Measurements from ENCODE around the gene BCL11B.

BCL11B gene

DNA sequence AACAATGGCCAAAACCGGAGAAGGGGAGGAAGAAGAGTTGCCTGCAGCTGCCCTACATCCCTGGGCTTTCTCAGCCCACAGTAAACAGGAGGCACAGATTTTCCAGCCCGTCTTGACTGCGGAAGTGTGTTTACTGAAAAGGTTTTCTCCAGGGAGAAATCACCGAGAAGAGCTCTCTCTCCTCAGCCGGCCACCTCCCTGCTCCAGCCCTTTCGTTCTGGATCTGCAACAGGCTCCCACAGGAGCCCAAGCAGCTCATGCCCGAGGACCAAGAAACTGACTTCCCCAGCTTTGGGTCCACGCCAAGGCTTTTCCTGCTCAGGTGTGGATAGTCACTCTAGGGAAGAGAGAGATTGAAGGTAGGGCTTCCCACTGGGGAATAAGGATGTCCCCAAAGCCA, 61.7 kb downstream of the BCL11B start:
- in situ Hi-C loops (cut with HindIII; ENCODE audit: low sequenced_read_pairs), result no loop called here
- TF ChIP-seq, protein P1, sequence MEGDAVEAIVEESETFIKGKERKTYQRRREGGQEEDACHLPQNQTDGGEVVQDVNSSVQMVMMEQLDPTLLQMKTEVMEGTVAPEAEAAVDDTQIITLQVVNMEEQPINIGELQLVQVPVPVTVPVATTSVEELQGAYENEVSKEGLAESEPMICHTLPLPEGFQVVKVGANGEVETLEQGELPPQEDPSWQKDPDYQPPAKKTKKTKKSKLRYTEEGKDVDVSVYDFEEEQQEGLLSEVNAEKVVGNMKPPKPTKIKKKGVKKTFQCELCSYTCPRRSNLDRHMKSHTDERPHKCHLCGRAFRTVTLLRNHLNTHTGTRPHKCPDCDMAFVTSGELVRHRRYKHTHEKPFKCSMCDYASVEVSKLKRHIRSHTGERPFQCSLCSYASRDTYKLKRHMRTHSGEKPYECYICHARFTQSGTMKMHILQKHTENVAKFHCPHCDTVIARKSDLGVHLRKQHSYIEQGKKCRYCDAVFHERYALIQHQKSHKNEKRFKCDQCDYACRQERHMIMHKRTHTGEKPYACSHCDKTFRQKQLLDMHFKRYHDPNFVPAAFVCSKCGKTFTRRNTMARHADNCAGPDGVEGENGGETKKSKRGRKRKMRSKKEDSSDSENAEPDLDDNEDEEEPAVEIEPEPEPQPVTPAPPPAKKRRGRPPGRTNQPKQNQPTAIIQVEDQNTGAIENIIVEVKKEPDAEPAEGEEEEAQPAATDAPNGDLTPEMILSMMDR (IDR thresholded peaks at IDR 0.05; ENCODE audit: low read depth, low read length), result no peak
- H3K4me3 ChIP-seq (ENCODE audit: low read depth, low read length), result no peak overlapping the region
- no peak for DNase-seq (ENCODE audit: low read depth, low spot score)

DNA sequence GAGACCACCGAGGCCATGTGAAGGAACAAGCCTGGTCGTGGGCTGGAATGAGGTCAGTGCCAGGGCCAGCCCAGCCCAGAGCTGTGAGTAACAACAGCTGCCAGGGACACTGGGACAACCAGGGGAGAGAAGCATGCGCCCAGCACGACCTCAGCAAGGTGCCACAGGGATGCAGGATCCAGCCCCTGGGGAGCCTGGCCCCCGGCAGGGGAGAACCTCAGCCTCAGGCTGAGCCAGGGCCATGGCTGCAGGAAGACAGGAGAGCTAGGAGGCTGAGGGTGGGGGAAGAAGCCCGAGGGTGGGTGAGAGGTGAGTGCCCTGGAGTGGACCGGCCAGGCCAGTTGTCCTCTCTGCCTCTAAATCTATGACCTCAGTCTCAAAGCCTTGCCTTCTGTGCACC, 62.6 kb downstream of the BCL11B start:
- in situ Hi-C loops (cut with HindIII; ENCODE audit: low sequenced_read_pairs), result no loop called here
- no peak overlapping the region for H3K4me3 ChIP-seq (ENCODE audit: low read depth, low read length)

DNA sequence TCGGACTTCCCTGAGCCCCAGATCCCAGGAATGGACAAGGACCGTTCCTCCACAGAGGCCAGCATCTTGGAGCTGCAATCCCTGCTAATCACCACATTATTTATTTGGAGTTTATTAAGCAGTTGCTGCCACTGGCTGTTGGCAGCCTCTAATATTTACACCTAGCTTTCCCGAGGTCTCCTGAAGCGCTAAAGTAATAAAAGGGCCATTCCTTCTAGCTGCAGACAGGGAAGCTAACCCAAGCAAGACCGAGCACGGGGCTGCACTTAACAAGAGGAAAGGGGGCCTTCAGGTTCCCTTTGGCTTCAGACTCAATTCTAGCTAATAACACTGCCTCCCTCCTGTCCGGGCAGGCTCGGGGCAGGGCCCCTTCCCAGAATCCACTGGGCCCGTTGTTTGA, 63.7 kb downstream of the BCL11B start:
- in situ Hi-C loops (cut with HindIII; ENCODE audit: low sequenced_read_pairs), result no loop called here
- H3K4me3 ChIP-seq (ENCODE audit: low read depth, low read length), result no peak overlapping the region
- DNase-seq (ENCODE audit: low read depth, low spot score), result no peak
- TF ChIP-seq, protein P1 (IDR thresholded peaks at IDR 0.05; ENCODE audit: low read depth, low read length), result no peak

More for the DNA sequence above, 62.6 kb downstream of the BCL11B start:
- DNase-seq (ENCODE audit: low read depth, low spot score), result no peak
- TF ChIP-seq, protein P1 (IDR thresholded peaks at IDR 0.05; ENCODE audit: low read depth, low read length), result no peak

DNA sequence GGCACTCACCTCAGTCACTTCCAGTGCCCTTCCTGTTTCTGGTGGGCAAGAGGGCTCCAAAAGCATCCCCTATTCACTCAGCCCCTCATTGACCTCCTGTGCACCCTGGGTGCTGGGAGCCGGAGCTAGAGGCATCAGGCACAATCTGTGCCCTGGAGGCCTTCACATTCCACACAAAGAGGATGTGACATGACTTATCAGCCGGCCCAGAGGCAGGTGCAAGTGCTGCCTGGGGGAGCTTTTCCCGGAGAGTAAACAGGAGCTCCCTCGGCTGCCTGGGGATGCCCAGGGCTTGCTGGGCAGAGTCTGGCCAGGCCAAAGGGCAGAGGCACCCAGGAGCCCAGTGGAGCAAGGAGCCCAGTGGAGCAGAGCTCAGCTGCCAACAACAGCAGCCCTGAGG, 64.5 kb downstream of the BCL11B start:
- TF ChIP-seq, protein P1 (IDR thresholded peaks at IDR 0.05; ENCODE audit: low read depth, low read length), result no peak
- no peak overlapping the region for H3K4me3 ChIP-seq (ENCODE audit: low read depth, low read length)

DNA sequence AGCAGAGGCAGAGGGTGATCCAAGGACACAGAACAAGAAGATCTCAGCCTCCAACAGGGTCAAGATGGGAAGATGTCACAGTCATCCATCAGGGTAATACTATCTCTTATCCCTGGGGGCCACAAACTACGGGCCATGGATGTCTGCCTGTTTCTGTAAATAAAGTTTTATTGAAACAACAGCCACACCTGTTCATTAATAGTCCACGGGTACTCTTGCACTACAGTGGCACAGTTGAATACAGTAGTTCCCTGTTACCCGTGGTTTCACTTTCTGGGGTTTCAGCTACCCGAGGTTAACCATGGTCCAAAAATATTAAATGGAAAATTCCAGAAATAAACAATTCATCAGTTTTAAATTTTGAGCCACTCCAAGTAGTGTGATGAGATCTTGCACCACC, 65.9 kb downstream of the BCL11B start:
- TF ChIP-seq, protein P1 (IDR thresholded peaks at IDR 0.05; ENCODE audit: low read depth, low read length), result no peak
- H3K4me3 ChIP-seq (ENCODE audit: low read depth, low read length), result no peak overlapping the region
- in situ Hi-C loops (cut with HindIII; ENCODE audit: low sequenced_read_pairs), result no loop called here
- no peak for DNase-seq (ENCODE audit: low read depth, low spot score)

More for the DNA sequence above, 64.5 kb downstream of the BCL11B start:
- in situ Hi-C loops (cut with HindIII; ENCODE audit: low sequenced_read_pairs), result no loop called here
- DNase-seq (ENCODE audit: low read depth, low spot score), result no peak

DNA sequence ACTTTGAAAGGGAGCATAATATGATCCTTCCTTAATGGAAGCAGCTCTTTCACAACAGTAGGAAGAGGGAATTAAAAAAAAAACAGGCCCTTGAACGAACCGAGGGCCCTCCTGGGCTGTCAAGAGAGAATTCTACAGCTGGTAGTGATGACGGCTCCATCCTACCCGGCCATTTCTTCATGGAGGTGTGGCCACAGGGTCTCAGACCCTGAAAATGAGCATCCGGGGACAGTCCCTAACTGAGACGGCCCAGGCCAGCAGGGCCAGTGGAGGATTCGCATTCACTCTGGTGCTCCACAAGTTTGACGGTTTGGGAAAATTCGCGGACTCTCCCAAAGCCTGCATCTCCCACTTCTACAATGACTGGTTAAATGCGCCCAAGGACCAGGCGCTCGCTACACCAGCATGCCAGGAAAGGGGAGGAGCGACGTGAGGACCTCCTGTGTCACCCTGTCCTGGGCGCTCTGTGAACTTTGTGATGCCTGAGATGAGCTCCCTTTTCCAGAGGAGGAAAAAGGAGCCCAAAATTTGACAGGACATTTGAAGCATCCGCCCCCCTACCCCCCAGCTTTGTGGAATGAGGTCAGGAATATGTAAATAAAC, 66.8 kb downstream of the BCL11B start:
- no peak for DNase-seq (ENCODE audit: low read depth, low spot score)
- TF ChIP-seq, protein P1 (IDR thresholded peaks at IDR 0.05; ENCODE audit: low read depth, low read length), result no peak
- in situ Hi-C loops (cut with HindIII; ENCODE audit: low sequenced_read_pairs), result no loop called here
- no peak overlapping the region for H3K4me3 ChIP-seq (ENCODE audit: low read depth, low read length)

All from astrocyte of the spinal cord (primary cell).